ENCODE results near the gene CACYBP. TPM values are rescaled to one million over a fixed set of nuclear protein-coding genes. Genes with fewer than 3 reads are reported as not detected.

The CACYBP gene
- total RNA-seq, 6 experiments from 2014 or later = 89.9 to 164 (median 142) TPM

DNA sequence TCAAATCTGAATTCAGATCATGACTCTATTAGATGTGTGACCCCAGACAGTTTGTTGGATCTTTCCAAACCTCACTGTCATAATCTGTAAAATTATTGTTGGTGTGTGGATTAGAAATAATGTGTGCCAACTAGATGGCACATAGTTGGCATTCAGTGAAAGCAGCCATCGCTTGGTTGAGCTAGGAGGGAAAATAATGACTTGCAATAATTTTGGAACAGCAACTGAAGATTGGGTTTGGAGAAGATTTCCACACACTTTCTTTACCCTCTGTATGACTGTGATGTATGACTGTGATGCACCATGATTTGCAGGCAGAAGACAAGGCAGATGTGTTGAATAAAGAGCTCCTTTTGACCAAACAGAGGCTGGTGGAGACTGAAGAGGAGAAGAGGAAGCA is 24.0 kb upstream of the CACYBP start:
- TF ChIP-seq, protein P1, sequence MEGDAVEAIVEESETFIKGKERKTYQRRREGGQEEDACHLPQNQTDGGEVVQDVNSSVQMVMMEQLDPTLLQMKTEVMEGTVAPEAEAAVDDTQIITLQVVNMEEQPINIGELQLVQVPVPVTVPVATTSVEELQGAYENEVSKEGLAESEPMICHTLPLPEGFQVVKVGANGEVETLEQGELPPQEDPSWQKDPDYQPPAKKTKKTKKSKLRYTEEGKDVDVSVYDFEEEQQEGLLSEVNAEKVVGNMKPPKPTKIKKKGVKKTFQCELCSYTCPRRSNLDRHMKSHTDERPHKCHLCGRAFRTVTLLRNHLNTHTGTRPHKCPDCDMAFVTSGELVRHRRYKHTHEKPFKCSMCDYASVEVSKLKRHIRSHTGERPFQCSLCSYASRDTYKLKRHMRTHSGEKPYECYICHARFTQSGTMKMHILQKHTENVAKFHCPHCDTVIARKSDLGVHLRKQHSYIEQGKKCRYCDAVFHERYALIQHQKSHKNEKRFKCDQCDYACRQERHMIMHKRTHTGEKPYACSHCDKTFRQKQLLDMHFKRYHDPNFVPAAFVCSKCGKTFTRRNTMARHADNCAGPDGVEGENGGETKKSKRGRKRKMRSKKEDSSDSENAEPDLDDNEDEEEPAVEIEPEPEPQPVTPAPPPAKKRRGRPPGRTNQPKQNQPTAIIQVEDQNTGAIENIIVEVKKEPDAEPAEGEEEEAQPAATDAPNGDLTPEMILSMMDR (IDR thresholded peaks at IDR 0.05) = no peak
- H3K36me3 Mint-ChIP-seq (ENCODE audit: low read depth) = no peaks in the 10 kb centered on the region; the same call in 1 of the 2 replicates
- H3K4me1 Mint-ChIP-seq (ENCODE audit: low read depth) = peaks cover 18% of the 10 kb centered on the region
- no peaks in the 10 kb centered on the region for H3K9me3 Mint-ChIP-seq
- DNase-seq = no peak
- H3K4me3 Mint-ChIP-seq = no peak overlapping the region
- H3K27ac Mint-ChIP-seq = no peak overlapping the region
- peaks cover 1% of the 10 kb centered on the region; the same call in 1 of the 2 replicates for H3K27me3 Mint-ChIP-seq (ENCODE audit: insufficient read depth)

DNA sequence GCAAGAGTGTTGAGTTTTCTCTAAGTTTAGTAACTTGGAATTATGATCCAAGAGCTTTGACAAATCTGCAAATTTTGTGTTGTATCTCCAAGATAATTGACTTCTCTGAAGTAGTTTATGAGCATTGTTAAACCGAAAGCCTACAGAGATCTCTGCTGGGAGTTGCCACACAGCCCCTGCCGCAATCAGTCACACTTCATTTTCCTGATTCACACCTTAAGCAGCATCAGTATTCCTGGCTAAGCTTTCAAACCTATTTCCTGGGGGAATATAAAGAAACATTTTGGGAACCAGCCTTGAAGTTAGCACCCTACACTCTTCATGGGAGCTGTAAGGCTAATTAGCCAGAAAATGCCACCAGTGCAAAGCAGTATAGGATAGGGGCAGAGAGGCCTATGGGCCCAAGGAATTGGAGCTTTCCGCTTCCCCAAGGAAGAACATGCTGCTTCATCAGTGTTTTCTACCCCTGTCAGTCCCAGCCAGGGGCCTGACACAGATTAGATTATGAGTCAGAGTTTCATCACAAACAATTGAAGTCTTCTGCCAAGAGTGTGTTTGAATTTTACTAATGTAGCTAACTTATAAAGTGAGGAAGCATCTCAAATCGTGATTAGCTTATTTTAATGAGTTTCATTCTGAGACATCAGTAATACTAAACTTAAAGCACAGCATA is 23.2 kb upstream of the CACYBP start:
- H3K27me3 Mint-ChIP-seq (ENCODE audit: insufficient read depth) = peaks cover 1% of the 10 kb centered on the region; the same call in 1 of the 2 replicates
- peak; percentile 28 for DNase-seq
- TF ChIP-seq, protein P1 (IDR thresholded peaks at IDR 0.05) = no peak
- H3K27ac Mint-ChIP-seq = no peak overlapping the region
- H3K4me3 Mint-ChIP-seq = no peak overlapping the region
- no peaks in the 10 kb centered on the region for H3K9me3 Mint-ChIP-seq
- H3K4me1 Mint-ChIP-seq (ENCODE audit: low read depth) = peaks cover 18% of the 10 kb centered on the region
- H3K36me3 Mint-ChIP-seq (ENCODE audit: low read depth) = no peaks in the 10 kb centered on the region; the same call in 1 of the 2 replicates

DNA sequence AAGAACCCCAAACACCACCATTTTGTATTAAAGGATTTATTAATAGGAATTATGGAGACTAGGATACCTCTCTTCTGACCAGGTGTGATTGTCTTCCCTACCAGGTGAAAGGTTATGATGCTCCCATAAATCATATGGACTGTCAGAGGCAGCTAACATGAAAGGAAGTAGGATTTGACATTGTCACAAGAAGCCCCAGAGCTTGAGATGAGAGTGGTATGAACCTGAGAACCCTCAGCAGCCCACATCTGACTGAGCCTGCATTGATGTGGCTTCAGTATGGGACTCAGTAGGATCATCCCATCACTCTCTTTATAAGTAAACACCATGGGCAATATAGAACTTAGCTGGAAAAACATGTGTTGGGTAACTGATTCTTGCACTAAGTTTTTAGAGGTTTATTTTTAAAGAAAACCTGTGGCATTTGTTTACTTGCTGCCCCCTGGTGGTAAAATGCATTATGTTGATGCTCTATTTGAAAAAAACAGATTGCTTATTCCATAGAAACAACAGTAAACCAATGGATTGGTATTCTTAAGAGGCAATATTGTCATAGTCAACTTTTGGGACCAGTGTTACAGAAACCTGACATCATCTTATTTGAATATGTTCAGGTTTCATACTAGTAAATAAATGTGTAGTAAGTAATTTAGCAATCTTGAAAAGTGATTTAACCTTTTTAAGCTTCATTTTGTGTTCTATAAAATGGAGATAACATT is 16.6 kb upstream of the CACYBP start:
- peak; percentile 56 for DNase-seq
- Mint-ChIP-seq H3K4me1 (ENCODE audit: low read depth) (no peaks in the 10 kb centered on the region), H3K27me3 (ENCODE audit: insufficient read depth) (no peaks in the 10 kb centered on the region; the same call in 1 of the 2 replicates), H3K36me3 (ENCODE audit: low read depth) (no peaks in the 10 kb centered on the region), H3K9me3 (no peaks in the 10 kb centered on the region), H3K27ac (no peak overlapping the region), H3K4me3 (no peak overlapping the region)
- TF ChIP-seq, protein P1 (IDR thresholded peaks at IDR 0.05) = peak; percentile 94

DNA sequence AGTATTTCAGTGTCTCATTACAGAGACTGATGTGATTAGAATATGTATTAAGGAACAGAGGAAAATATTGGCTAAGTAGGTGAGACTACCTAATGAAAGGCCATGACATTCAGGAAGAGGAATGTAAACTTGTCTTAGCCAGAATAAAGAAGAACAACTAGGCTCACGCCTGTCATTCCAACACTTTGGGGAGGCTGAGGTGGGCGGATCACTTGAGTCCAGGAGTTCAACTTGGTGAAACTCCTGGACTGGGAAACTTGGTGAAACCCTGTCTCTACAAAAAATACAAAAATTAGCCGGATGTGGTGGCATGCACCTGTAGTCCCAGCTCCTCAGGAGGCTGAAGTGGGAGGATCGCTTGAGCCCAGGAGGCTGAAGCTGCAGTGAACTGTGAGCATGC is 14.8 kb upstream of the CACYBP start:
- TF ChIP-seq, protein P1 (IDR thresholded peaks at IDR 0.05) = no peak
- Mint-ChIP-seq H3K27ac (no peak overlapping the region), H3K4me1 (ENCODE audit: low read depth) (peaks cover 8% of the 10 kb centered on the region), H3K27me3 (ENCODE audit: insufficient read depth) (no peaks in the 10 kb centered on the region; the same call in 1 of the 2 replicates), H3K36me3 (ENCODE audit: low read depth) (no peaks in the 10 kb centered on the region), H3K4me3 (no peak overlapping the region), H3K9me3 (no peaks in the 10 kb centered on the region)
- DNase-seq = no peak

DNA sequence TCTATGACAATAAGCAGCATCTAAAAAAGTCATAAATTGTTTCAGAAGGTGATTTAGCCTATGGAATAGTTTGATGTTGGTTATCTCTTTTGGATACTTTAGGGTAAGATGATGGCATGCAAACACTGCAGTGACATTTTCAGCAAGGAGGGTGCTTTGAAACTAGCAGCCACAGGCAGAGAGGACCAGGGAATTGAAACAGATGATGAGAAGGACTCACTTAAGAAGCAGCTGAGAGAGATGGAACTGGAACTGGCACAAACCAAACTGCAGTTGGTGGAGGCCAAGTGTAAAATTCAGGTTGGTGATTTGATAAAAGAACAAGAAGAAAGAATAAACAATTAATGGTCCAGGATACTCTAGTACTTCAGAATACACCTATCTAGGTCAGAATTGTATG is 11.2 kb upstream of the CACYBP start:
- Mint-ChIP-seq H3K27me3 (ENCODE audit: insufficient read depth) (peaks cover 3% of the 10 kb centered on the region; the same call in 1 of the 2 replicates), H3K4me1 (ENCODE audit: low read depth) (peaks cover 26% of the 10 kb centered on the region), H3K4me3 (no peak overlapping the region), H3K36me3 (ENCODE audit: low read depth) (no peaks in the 10 kb centered on the region), H3K9me3 (no peaks in the 10 kb centered on the region), H3K27ac (no peak overlapping the region)
- TF ChIP-seq, protein P1 (IDR thresholded peaks at IDR 0.05) = no peak
- no peak for DNase-seq

All from HFFc6 (cell line).